Activated CD4-positive, CD25-positive, alpha-beta regulatory T cell treated with anti-CD3 and anti-CD28 coated beads, Interleukin-2, amount 50 U/mL, for 16 hours (primary cell): Measurements from ENCODE around the gene APPL1.
"Not testable (repeated sequence)": the region's sequence is repeated elsewhere in the genome, so short reads cannot be mapped to it uniquely, and the experiment has no call there.

ENCODE experiments used
- DNase-seq: peaks from one replicate; pipeline ENCODE4 v3.0.0-alpha.2; 2020; ENCODE audit warnings: low read depth, low spot score

APPL1 gene

DNA sequence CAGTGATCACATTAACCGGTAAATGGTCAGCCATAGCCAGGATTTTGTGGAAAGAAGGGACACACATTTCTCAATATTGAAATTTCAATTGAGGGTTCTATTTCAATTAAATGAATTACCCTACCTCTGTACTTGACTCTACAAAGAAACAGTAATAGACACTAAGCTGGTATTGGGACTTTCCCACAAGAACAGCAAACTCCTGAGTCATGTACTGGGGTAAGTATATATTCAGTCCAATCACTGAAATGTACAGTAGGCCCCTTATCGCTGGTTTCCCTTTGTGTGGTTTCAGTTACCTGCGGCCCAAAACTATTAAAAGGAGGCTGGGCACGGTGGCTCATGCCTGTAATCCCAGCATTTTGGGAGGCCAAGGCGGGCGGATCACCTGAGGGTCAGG lies 47.3 kb downstream of the APPL1 start:
- DNase-seq: no peak

DNA sequence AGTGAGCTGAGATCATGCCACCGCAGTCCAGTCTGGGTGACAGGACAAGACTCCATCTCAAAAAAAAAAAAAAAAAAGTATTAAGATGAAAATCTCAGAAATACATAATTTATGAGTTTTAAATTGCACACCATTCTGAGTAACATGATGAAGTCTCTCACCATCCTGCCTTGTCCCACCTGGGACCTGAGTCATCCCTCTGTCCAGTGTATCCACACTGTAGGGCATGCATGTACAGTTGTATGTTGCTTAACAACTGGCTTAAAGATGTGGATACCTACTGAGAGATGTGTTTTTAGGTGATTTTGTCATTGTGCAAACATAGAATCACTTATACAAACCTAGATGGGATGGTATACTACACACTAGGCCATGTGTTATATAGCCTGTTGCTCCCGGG lies 47.9 kb downstream of the APPL1 start:
- no peak for DNase-seq

DNA sequence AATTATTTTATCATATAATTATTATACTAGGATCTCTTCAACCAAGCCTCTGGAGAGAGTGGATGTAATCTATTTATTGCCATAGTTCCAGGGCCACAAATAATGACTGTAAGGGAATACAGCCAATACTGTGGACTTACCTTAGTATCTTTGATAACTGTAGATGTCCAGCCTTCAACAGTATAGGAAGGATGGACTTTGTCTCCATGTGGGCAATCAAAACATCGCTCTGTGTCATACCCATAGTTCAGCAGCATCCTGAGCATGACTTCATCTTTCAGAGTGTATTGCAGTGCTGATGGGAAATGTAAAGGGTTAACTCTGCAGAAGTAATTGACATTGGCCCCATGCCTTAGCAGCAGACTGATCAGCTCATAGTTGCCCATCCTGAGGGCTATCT lies 50.7 kb downstream of the APPL1 start:
- DNase-seq: no peak

DNA sequence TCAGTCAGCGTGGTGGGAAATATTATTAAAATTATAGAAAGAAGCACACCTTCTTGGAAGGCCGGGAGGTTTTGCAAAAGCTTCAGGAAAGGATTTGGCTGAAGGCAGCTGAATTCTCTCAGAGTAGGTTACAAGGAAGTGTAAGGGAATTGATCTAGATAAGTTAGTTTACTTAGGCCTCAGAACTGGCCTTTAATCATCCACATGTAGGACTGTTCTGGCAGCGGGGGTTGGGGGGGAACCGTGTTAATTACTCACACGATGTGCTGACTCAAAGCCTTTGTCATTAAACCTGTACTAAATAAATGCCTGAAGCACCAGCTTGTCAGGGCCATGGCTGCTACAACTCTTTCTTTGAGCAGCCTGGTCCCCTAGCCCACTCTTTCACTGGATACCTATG lies 52.2 kb downstream of the APPL1 start:
- no peak for DNase-seq

DNA sequence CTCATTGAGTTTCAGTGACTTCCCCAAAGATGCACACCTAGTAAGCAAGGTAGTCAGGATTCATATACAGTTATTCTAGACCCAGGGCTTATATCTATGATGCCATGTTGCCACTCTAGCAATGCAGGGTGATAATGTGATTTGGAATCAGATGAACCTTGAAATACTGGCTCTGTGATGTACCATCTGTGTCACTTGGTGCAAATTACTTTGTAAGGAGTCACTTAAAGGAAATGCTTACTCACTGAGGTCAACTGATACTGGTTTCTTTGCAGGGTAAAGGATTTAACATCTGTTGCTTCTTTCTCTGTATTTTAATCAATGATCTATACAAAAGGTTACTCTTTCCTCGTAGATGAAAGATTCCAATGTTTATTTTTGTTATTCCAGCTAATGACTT lies 54.2 kb downstream of the APPL1 start:
- DNase-seq: no peak

DNA sequence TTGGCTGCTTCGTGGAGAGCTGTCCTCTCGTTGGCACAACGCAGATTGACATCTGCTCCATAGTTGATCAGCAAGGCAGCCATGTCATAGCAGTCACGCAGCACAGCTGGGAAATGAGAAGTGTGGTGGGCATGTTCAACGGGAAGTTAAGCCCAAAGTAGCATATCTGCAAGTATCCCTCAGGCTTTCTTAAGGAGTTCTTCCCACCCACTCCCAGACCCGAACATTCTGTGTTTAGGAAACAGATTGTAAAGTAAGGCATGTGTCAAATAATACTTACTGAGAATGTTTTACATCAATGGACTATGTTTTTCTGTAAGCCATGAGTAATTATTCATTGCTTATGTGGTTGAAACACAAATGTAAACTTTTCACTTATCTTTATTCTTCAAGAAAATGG lies 55.8 kb downstream of the APPL1 start:
- no peak for DNase-seq

DNA sequence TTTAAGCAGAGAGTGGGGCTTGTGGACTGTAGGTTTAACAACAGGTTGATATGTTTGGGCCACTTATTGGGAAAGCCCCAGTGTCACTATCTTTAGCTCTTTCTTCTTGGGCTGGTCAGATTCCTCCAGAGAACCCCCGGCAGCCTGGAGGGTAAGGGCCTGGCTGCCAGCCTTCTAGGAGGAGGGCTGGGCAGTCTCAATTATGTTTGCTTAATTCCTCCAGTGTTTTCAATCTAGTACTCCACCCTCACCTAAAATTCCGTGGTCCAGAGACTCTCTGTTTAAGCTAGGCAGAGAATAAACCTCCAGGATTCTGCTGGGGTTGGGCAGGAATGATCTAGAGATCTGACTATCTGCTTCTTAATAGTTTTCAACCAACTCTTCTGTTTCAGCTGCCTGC lies 59.7 kb downstream of the APPL1 start:
- no peak for DNase-seq

DNA sequence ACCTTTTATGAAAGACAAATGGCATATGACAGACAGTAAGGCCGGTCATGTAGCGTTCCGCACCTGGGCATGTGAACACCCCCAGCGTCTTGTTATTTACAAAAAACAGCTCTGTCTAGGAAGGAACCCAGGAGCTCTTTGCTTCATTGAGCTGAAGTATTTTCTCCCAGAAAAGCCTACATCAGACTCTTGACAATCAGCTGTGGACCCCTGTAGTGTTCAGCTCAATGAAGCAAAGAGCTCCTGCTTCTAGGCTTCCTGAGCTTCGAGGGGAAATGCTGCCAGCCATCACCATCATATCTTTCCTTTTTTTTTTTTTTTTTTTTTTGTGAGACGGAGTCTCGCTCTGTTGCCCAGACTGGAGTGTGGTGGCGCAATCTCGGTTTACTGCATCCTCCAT lies 60.9 kb downstream of the APPL1 start:
- DNase-seq: no peak

DNA sequence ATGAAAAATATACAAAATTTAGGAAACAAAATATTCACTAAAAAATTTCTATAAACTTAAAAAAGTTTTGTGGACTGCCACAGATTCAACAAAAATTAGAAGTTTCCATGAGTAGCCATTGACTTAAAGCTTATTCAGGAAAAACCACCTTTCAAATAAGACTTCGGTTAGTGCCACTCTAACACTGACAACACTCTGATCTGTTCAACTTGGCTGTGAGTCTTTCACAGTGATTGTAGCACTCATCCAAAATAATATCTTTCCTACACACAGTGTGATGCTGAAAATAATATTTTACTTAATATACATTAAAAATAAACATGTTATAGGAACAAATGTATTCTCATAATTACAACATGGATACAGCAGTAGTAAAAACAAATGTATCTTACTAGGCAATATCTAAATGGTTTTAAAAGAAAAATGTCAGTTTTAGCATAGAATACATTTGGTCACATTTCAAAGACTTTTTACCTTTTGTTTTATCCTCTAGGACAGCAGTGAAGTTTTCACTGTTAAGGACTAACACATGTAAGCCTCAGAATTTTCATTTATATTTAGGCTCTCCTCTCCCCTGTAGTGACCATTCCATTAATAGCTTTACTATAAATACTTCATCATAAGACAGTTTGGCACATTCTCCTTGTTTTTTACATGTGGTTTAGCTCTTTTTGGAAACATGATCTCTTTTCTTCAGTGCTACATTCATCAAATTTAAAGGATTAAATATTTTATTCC lies 64.8 kb downstream of the APPL1 start, which contains the start of gene ASB14:
ASB14 (minus strand) TSS at position 527 of the 738 bp plus-strand sequence. CDS start 652 bp downstream, outside the sequence.
- no peak for DNase-seq

DNA sequence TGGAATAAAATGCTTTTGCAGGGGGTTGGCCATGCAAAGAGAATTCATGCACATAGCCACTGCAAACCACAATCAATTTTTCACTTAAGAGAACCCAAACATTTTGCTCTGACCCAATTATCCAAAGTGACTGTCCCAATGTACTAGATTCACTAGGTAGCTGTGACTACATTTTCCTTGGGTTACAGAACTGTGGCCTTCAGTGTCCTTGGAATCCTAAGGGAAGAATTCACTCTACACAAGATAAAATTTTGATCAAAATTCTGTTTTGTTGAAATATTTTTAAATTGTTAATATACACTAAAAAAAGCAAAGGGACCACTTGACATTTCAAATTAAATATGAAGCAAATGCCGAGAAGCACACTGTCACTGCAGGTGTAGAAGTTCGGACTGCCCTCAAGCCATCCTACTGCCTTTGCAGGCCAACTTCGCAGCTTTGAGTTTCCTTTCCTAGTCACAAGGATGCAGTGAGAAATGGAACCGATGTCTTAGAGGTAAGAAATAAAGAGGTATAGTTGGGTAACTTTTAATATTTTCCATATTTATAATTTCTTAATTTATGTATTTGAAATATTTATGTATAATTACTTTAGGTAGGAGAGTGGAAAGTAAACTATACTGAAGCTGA lies 65.5 kb downstream of the APPL1 start:
- no peak for DNase-seq

DNA sequence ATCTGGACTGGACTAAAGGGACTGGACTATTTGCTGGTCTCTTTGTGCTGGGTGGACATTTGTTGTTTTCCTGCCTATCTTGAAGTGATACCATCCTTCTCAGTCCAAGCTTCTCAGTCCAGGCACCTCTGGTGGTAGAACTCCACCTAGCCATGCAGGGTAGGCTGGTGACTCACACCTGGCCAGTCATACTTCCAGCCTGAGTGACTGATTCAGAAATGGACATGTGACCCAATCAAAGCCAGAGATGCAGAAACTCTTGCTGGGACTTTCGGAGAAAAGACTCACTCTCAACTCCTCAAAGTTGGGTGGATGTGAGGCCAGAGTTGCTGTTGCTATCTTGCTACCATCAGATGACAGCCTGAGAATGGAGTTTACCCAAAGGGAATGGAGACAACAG lies 70.5 kb downstream of the APPL1 start:
- no peak for DNase-seq

DNA sequence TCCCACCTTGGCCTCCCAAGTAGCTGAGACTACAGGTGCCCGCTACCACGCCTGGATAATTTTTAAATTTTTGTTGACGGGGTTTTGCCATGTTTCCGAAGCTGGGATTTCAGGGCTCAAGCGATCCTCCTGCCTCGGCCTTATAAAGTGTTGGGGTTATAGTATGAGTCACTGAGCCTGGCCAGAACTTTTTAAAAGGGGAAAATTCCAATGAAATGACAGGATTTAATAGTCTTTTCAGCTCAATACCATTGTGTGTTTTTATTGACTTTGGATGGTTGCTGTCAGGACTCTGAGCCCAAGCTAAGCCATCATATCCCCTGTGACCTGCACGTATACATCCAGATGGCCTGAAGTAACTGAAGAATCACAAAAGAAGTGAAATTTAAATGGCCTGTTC lies 76.0 kb downstream of the APPL1 start:
- not testable (repeated sequence) for DNase-seq

DNA sequence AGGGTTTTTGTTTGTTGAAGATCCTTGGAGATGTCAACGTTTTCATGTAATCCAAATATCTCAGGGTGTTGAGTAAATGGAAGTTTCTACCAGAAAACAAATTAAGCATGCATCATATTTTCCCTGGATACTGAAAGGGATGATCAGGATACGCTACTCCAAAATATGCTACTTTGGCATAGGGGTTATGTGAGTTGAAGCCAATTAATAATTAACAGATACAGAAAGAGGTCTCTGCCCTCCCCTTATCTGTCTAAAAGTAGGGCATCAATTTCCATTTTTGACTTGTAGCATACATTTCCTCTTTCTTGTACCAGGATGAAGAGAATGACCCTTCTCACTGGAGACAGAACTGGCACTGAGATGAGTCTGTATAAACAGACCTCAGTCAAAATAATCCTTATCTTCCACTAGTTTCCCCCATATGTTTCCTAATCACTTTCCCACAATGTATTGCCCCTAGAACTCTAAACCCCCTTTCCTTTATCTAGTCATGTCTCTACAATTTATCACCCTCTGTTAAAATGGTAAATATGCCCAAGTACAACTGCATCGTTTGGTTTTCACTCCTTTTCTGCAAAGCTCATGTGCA lies 82.3 kb downstream of the APPL1 start:
- no peak for DNase-seq

DNA sequence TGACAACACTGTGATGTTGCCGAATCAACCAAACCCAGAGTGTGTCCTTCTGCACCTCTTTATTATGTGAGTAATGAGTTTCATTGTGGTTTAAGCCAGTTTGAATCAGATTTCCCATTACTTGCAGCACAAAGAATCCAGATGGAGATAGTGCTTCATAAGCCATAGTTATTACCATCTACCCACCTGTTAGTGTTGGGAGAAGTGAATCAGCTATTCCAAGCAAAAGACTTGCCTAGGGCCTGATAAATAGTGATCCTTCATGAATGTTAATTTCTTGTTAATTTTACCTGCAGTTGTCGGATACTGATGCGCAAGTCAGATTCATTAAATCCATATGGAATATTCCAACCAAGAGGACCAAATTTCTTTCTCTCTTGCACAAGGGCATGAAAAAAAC lies 86.7 kb downstream of the APPL1 start:
- DNase-seq: no peak
